GM10248 (cell line): Measurements from ENCODE around the gene ATP9A.
"Not testable (repeated sequence)": the region's sequence is repeated elsewhere in the genome, so short reads cannot be mapped to it uniquely, and the experiment has no call there.

ENCODE experiments used
- CTCF ChIA-PET: fragments of 300-600 bp; sonication (Branson Sonifier 250); formaldehyde crosslinking; extraction: SDS; loops from one replicate; lab custom pipeline; 2021; ENCODE audit warnings: antibody characterized with exemption; lab: Yijun Ruan, JAX
- POLR2A ChIA-PET: fragments of 350-650 bp; sonication (Branson Sonifier 250); formaldehyde crosslinking; extraction: SDS; loops from one replicate; lab custom pipeline; 2020; ENCODE audit warnings: antibody characterized with exemption; lab: Yijun Ruan, JAX
- DNase-seq: peaks from one replicate; pipeline ENCODE4 v3.0.0; 2012; ENCODE audit errors: extremely low spot score
- TF ChIP-seq, protein P1 (sequence below): IDR thresholded peaks from 2 replicates; pipeline ENCODE4 v1.5.1; 2012; ENCODE audit warnings: mild to moderate bottlenecking, low read depth; ENCODE audit errors: extremely low read depth, missing control alignments, control extremely low read depth

ATP9A gene

DNA sequence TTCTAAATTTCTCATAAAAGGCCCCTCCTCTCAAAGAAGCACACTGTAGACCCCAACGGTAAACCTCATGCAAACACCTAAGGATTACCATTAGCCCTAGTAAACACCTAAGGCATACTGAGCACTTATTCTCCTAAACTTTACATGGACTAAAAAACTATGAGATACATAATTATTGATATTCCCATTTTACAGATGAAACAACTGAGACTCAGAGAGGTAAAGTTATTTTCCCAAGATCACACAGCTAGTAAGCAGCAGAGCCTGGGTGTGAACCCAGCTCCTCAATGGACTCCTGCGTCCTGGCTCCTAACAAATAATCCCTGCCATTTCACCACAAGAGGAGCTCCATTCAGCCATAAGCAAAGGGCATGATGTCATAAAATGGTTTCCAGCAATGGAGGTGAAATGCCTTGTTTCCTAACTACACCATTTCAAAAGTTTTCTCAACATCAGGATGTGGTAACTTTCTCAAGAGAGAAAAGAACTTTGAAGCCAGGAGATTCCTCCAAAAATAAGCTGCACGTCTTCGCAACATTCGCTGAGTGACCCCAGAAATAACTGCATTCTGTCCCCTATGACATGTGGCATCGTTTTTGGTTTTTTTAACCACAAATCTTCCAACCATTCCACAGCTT lies 4.1 kb downstream of the ATP9A start:
- no peak for DNase-seq
- TF ChIP-seq, protein P1, sequence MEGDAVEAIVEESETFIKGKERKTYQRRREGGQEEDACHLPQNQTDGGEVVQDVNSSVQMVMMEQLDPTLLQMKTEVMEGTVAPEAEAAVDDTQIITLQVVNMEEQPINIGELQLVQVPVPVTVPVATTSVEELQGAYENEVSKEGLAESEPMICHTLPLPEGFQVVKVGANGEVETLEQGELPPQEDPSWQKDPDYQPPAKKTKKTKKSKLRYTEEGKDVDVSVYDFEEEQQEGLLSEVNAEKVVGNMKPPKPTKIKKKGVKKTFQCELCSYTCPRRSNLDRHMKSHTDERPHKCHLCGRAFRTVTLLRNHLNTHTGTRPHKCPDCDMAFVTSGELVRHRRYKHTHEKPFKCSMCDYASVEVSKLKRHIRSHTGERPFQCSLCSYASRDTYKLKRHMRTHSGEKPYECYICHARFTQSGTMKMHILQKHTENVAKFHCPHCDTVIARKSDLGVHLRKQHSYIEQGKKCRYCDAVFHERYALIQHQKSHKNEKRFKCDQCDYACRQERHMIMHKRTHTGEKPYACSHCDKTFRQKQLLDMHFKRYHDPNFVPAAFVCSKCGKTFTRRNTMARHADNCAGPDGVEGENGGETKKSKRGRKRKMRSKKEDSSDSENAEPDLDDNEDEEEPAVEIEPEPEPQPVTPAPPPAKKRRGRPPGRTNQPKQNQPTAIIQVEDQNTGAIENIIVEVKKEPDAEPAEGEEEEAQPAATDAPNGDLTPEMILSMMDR: no peak
- CTCF ChIA-PET: interaction anchor here (1.3 kb wide), 1 partner anchor 17 kb away, joined by 3 read pairs; no protein-coding TSS in a partner anchor
- POLR2A ChIA-PET: no interaction called here

DNA sequence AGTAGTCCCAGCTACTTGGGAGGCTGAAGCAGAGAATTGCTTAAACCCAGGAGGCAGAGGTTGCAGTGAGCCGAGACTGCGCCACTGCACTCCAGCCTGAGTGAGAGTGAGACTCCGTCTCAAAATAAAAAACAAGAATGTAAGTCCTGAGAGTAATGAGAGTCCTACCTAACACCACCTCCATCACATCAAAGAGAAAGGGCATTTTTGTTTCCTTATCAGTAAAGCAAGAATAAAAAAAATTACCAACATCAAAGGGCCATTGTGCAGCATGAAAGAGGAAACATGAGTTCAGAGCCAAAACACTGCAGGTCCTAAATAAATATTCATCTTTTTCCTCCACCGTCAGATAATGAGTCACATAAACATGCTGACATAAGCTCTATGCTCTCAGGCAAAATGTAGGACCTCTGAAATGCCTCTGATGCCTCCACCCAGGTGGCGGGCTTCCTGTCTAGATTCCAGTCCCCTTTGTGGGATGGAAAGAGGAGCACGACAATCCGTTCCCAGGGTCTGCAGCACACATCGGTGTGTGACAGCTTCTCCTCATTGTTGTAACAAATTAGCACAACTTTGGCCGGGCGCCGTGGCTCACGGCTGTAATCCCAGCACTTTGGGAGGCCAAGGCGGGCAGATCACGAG lies 7.2 kb downstream of the ATP9A start:
- POLR2A ChIA-PET: no interaction called here
- DNase-seq: no peak

DNA sequence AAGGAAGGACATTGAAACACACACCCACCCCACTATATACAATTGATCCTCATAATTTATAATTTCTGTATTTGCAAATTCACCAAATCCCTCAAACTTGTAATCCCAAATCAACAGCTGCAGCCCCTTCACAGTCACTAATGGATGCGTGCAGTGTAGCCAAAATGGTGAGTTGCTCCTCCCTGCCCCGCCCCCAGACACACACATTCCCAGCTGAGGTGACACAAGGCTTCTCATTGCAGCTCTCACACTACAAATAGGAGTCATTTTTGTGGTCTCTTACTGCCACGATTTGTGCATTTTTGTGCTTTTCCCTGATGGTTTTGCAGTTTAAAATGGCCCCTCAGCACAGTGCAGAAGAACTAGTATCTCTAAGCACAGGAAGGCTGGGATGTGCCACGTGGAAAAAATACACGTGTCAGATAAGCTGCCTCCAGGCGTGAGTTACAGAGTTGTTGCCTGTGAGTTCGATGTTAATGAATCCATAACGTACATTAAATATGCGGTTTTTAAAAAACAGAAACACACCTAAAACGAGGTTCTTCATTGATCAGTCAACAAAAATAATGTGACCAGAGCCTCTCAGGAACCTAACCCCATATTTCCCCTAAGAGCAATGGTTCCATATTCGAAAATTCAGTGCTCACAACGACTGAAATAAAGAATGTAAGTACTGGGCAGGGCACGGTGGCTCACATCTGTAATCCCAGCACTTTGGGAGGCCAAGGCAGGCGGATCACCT lies 8.2 kb downstream of the ATP9A start:
- no peak for DNase-seq
- ChIA-PET CTCF (no interaction called here), POLR2A (no interaction called here)
- TF ChIP-seq, protein P1: no peak

More for the DNA sequence above, 7.2 kb downstream of the ATP9A start:
- TF ChIP-seq, protein P1: no peak
- CTCF ChIA-PET: no interaction called here

DNA sequence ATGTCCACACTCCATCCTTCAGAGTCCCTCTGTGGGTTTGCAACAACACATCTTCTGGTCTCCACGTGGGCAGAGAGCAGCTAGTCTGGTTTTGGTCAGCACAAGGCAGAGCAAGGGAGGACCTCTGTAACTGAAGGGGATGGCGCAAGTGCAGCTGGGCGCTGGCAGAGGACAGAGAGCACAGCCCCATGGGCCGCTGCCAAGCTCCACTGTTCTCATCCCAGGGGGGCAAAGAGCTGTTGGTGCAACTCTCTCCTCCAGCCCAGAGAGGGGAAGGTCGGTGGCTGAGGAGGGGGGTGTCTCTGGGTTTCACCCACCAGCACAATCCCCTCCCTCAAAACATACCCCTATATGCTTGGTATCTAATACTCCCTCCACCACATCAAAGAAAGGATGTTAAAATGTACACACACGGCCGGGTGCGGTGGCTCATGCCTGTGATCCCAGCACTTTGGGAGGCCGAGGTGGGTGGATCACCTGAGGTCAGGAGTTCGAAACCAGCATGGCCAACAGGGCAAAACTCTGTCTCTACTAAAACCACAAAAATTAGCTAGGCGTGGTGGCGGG lies 9.1 kb downstream of the ATP9A start:
- CTCF ChIA-PET: no interaction called here
- TF ChIP-seq, protein P1: no peak
- no peak for DNase-seq
- POLR2A ChIA-PET: no interaction called here

DNA sequence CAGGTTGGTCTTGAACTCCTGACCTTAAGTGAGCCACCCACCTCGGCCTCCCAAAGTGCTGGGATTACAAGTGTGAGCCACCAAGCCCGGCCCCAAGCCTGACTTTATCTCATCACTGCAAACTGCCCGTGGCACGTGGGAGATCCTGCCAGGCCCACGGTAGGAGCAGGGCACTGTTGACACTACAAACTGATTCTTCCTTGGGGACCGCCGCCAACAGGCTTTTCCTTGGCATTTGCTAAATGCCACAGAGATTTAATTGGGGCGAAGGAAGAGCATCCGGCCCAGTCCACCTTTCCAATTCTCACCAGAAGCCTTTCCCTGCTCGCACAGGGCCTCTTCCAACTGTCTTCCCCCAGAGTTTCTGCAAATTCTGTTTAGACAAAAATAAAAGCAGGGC lies 11.0 kb downstream of the ATP9A start:
- ChIA-PET CTCF (no interaction called here), POLR2A (no interaction called here)
- no peak for DNase-seq
- TF ChIP-seq, protein P1: no peak

DNA sequence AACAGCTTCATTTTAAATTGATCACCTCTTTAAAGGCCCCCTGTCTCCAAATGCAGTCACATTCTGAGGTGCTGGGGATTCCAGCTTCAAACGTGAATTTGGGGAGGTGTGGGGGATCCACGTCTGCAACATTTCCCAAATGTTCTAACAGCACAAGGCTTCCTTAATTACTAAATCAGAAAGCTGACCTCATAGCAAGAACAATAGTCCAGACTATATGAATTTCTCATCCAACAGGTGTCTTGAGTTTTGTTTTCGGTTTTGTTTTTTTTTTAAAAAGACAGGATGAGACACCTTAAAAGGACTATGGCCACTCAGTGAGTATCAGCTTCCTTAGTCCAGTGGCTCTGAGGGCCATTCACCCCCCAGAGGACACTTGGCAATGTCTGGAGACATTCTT lies 11.5 kb downstream of the ATP9A start:
- no peak for DNase-seq
- POLR2A ChIA-PET: no interaction called here
- TF ChIP-seq, protein P1: no peak
- CTCF ChIA-PET: no interaction called here

DNA sequence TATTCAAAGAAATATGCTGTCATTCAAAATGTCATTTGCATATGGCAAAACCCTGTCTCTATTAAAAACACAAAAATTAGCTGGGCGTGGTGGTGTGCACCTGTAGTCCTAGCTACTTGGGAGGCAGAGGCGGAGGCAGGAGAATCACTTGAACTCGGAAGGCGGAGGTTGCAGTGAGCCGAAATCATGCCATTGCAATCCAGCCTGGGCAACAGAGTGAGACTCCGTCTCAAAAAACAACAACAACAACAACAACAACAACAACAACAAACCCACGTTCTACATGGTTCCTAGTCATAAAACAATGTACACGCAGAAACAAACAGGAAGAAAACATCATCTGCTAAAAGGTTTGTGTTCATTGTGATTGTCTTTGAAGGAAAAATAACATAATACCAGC lies 15.0 kb downstream of the ATP9A start:
- POLR2A ChIA-PET, DNase-seq, CTCF ChIA-PET: not testable (repeated sequence)
